Measurements from ENCODE around the gene SPNS2. TPM values are rescaled to one million over a fixed set of nuclear protein-coding genes. Genes with fewer than 3 reads are reported as not detected.
"Not testable (repeated sequence)": the region's sequence is repeated elsewhere in the genome, so short reads cannot be mapped to it uniquely, and the experiment has no call there.

The SPNS2 gene
- total RNA-seq, 1 experiment from 2014 or later: 58.1 TPM

- DNase-seq (ENCODE audit: low spot score); in situ Hi-C loops (cut with HindIII; ENCODE audit: low sequenced_read_pairs): not testable (repeated sequence)
Measured at GRCh38 chr17:4578349-4578748, 79.7 kb downstream of the SPNS2 start.

- DNase-seq (ENCODE audit: low spot score): no peak
- in situ Hi-C loops (cut with HindIII; ENCODE audit: low sequenced_read_pairs): no loop called here
Measured at GRCh38 chr17:4579678-4580077, 81.0 kb downstream of the SPNS2 start.

GRCh38 chr17:4580291-4580690, 81.6 kb downstream of the SPNS2 start:
- in situ Hi-C loops (cut with HindIII; ENCODE audit: low sequenced_read_pairs): no loop called here
- DNase-seq (ENCODE audit: low spot score): no peak

- in situ Hi-C loops (cut with HindIII; ENCODE audit: low sequenced_read_pairs): no loop called here
- DNase-seq (ENCODE audit: low spot score): no peak
Measured at GRCh38 chr17:4582101-4582501, 83.4 kb downstream of the SPNS2 start.

DNA sequence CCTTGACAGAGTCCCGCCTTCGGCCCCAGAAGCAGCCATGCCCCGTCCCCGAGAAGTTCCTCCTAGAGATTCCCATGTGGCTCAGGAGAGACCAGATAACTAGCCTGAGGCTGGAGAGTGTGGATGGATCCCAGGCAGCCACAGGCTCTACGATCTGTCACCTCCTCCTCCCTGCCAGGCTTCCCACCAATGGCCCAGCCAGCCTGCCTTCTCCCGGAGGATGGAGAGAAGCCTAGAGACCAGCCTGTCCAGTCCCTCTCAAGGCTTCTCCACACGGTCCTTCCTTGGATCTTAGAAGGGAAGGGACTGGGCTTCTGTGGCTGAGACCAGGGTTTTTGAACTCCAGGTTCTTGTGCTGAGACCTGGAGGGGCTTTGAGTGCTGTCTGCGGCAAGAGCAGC, 84.0 kb downstream of the SPNS2 start:
- in situ Hi-C loops (cut with HindIII; ENCODE audit: low sequenced_read_pairs): no loop called here
- peak; percentile 32 for DNase-seq (ENCODE audit: low spot score)

GRCh38 chr17:4583206-4583605, 84.5 kb downstream of the SPNS2 start:
- DNase-seq (ENCODE audit: low spot score): no peak
- in situ Hi-C loops (cut with HindIII; ENCODE audit: low sequenced_read_pairs): no loop called here

DNA sequence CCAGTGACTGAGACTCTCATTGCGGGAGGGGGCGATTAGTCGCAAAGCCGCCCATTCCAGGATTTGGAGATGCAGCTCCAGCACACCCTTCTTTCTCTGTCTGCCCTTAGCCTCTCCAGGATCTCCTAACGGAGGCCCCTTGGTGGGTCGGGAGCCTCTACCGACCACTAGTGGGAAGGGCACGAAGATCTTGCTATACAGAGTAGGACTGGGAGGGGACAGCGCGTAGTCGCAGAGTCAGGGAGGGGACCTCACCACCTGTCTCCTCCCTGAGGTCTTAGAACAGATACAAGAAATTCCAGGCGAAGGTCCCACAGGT, 85.1 kb downstream of the SPNS2 start:
- in situ Hi-C loops (cut with HindIII; ENCODE audit: low sequenced_read_pairs): no loop called here
- DNase-seq (ENCODE audit: low spot score): peak; percentile 27

- DNase-seq (ENCODE audit: low spot score): no peak
- in situ Hi-C loops (cut with HindIII; ENCODE audit: low sequenced_read_pairs): no loop called here
Measured at GRCh38 chr17:4584101-4584916, 85.6 kb downstream of the SPNS2 start, which contains the start of gene SMTNL2. SMTNL2 (plus strand) TSS chr17:4584529; CDS start chr17:4584606, 77 bp downstream.

GRCh38 chr17:4584917-4585637, 86.4 kb downstream of the SPNS2 start:
- in situ Hi-C loops (cut with HindIII; ENCODE audit: low sequenced_read_pairs): no loop called here
- DNase-seq (ENCODE audit: low spot score): no peak

DNA sequence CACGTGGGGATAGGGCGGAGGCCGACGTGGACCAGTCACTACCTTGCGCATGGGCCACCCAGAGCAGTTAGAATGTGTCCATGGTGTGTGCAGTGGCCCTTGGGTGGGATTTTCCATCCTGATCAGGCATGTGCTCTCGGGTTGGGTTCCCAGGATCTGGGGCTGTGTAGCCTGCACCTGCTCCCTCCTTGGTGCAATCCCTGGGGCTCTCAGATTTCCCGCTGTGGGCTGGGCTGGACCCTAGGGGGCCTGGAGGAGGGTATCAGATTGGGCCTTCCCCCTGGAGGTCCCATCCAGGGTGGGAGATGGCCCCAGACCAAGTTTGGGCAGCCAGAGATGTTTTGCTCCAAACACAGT, 86.9 kb downstream of the SPNS2 start:
- in situ Hi-C loops (cut with HindIII; ENCODE audit: low sequenced_read_pairs): no loop called here
- no peak for DNase-seq (ENCODE audit: low spot score)

DNA sequence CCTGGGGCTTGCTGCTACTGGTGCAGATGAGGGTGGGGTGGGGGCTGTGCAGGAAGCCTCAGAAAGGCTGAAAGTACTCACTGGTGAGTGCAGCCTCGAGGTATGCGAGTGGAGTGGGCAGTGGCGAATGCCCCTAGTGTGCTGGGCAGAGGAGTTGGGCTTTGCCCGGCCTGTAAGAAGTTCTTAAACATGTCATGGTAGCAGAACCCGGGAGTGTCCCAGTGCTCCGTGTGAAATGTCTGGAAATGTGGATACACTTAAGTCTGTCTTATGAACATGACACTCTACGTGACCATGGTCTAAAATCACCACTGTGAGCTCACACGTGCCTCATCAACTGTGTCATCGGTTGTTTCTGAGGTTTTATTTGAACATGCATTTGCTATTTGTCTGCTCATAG, 87.4 kb downstream of the SPNS2 start:
- DNase-seq (ENCODE audit: low spot score): no peak
- in situ Hi-C loops (cut with HindIII; ENCODE audit: low sequenced_read_pairs): no loop called here

DNA sequence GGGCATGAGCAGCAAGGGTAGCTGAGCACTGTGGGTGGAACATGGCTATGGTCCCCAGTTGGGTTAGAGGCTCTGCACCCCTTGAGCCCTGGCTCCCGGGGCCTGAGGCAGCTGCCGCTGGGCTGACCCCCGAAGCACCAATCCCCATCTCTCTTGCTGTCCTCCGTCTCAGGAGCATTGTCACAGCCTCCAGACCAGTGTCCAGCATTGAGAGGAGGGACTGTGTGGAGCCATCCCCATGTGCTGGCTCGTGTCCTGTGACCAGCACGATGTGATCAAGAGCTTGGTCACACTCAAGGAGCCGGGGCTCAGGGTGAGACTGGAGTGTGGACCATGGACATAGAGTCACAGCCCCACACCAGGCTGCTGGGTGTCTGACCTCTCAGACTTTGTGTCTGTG, 88.5 kb downstream of the SPNS2 start:
- in situ Hi-C loops (cut with HindIII; ENCODE audit: low sequenced_read_pairs): no loop called here
- DNase-seq (ENCODE audit: low spot score): no peak

- in situ Hi-C loops (cut with HindIII; ENCODE audit: low sequenced_read_pairs): no loop called here
Measured at GRCh38 chr17:4587803-4588202, 89.1 kb downstream of the SPNS2 start.

DNA sequence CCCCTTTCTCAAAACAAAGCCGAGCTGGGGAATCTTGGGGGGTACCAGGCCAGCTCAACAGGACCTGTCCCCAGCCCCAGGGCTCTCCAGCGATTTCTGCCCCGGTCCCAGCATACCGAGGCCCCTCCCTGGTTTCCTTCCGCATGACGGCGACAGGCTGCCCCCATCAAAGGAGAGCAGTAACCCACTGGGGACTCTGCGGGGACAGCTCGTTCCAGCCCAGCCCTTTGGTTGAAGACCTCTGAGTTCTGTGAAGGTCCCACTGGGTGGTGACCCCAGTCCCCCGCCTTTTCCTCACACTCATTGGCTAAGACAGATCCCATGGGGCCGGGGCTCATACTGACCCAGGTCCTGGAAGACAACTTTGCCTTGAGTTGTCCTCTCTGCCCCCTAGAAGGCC, 89.7 kb downstream of the SPNS2 start:
- DNase-seq (ENCODE audit: low spot score): no peak
- in situ Hi-C loops (cut with HindIII; ENCODE audit: low sequenced_read_pairs): no loop called here

More at GRCh38 chr17:4587803-4588202, 89.1 kb downstream of the SPNS2 start:
- DNase-seq (ENCODE audit: low spot score): no peak

Other genes starting within 250 kb of the SPNS2 start
- gene ANKFY1, start 234.9 kb upstream of the SPNS2 start, total RNA-seq (2014; rRNA removed; shearing (Covaris generic)): 13.3 and 22.2 TPM in 2 replicates
- 43.3 and 70.9 TPM in 2 replicates for gene UBE2G1, start 132.2 kb upstream of the SPNS2 start, total RNA-seq (2014; rRNA removed; shearing (Covaris generic))
- gene SPNS3, start 64.9 kb upstream of the SPNS2 start, total RNA-seq (2014; rRNA removed; shearing (Covaris generic)): 0.12 and 1.2 TPM in 2 replicates
- 89.3 and 91.6 TPM in 2 replicates for gene MYBBP1A, start 56.5 kb downstream of the SPNS2 start, total RNA-seq (2014; rRNA removed; shearing (Covaris generic))
- 5.3 TPM in 1 of 2 replicates, not detected in the other for gene GGT6, start 61.7 kb downstream of the SPNS2 start, total RNA-seq (2014; rRNA removed; shearing (Covaris generic))
- gene SMTNL2, start 85.6 kb downstream of the SPNS2 start, total RNA-seq (2014; rRNA removed; shearing (Covaris generic)): not detected in 2 replicates
- gene ALOX15, start 142.8 kb downstream of the SPNS2 start, total RNA-seq (2014; rRNA removed; shearing (Covaris generic)): 0.41 TPM in 1 of 2 replicates, not detected in the other
- gene PELP1, start 205.3 kb downstream of the SPNS2 start, total RNA-seq (2014; rRNA removed; shearing (Covaris generic)): 40.1 and 53.6 TPM in 2 replicates
- gene ARRB2, start 211.8 kb downstream of the SPNS2 start, total RNA-seq (2014; rRNA removed; shearing (Covaris generic)): 38.1 and 45.1 TPM in 2 replicates
- gene MED11, start 232.5 kb downstream of the SPNS2 start, total RNA-seq (2014; rRNA removed; shearing (Covaris generic)): 24.3 and 29.8 TPM in 2 replicates
- gene ZMYND15, start 241.0 kb downstream of the SPNS2 start, total RNA-seq (2014; rRNA removed; shearing (Covaris generic)): 0.68 TPM in 1 of 2 replicates, not detected in the other
- gene CXCL16, start 241.0 kb downstream of the SPNS2 start, total RNA-seq (2014; rRNA removed; shearing (Covaris generic)): 0.86 TPM in 1 of 2 replicates, not detected in the other

Data from G401 (cell line).